Measurements from ENCODE around the gene YKT6.

- TF ChIP-seq NFIC (IDR thresholded peaks at IDR 0.05) (no peak), CEBPB (IDR thresholded peaks at IDR 0.05) (no peak), CREB1 (IDR thresholded peaks at IDR 0.05; ENCODE audit: low read depth) (no peak), TEAD4 (IDR thresholded peaks at IDR 0.05) (no peak), YY1 (IDR thresholded peaks at IDR 0.05; ENCODE audit: low read depth) (no peak), FOXM1 (IDR thresholded peaks at IDR 0.05; ENCODE audit: borderline replicate concordance, low read depth) (no peak), EP300 (IDR thresholded peaks at IDR 0.05; ENCODE audit: borderline replicate concordance) (no peak), MAX (IDR thresholded peaks at IDR 0.05) (no peak), TAF1 (IDR thresholded peaks at IDR 0.05; ENCODE audit: low read depth) (no peak), USF1 (IDR thresholded peaks at IDR 0.05) (no peak), REST (IDR thresholded peaks at IDR 0.05; ENCODE audit: low read depth) (no peak), ZBTB7A (IDR thresholded peaks at IDR 0.05; ENCODE audit: low read depth) (no peak), EGR1 (IDR thresholded peaks at IDR 0.05) (no peak), RAD21 (IDR thresholded peaks at IDR 0.05; ENCODE audit: low read depth) (no peak)
These were observed 15.8 kb upstream of the YKT6 start for GRCh38 chr7:44184873-44185446.

All from Ishikawa (cell line).